ENCODE data around the gene CIAO2B. TPM values are rescaled to one million over a fixed set of nuclear protein-coding genes. Genes with fewer than 3 reads are reported as not detected.

The CIAO2B gene
- total and polyA plus RNA-seq, 2 donors (not counting 3 experiments of a cell fraction or from before 2014, with no cell fraction given): 78.7 to 314 TPM

- H3K9me3 ChIP-seq (replicated peaks; ENCODE audit: control insufficient read depth, insufficient read depth, low read length): no peaks in the 10 kb centered on the region
- H2AFZ ChIP-seq (ENCODE audit: low read depth, low read length): no peak overlapping the region
- ChIA-PET POLR2A (no interaction called here), CTCF (interaction anchor here (1.5 to 5.2 kb wide), 4 partner anchors 8 to 36 kb away, joined by 3 to 25 read pairs (median 14); no protein-coding TSS in a partner anchor)
- no peak overlapping the region for H3K27ac ChIP-seq (ENCODE audit: insufficient read depth, low read depth, low read length)
- FAIRE-seq: no peak
- peaks cover 2% of the 10 kb centered on the region for H3K4me1 ChIP-seq (ENCODE audit: control insufficient read depth, extremely low read depth, insufficient read depth, low read length)
- H3K36me3 ChIP-seq (ENCODE audit: control insufficient read depth in 2 of 2, extremely low read depth in 1 of 2, insufficient read depth in 2 of 2, low read length in 2 of 2): no peaks in the 10 kb centered on the region
- TF ChIP-seq GATA2 (IDR thresholded peaks at IDR 0.05; ENCODE audit: insufficient read depth, insufficient read length, low read depth, low read length): no peak
- TF ChIP-seq MAX (IDR thresholded peaks at IDR 0.05; ENCODE audit: insufficient read depth, insufficient read length): no peak
- TF ChIP-seq EZH2 (IDR thresholded peaks at IDR 0.05; ENCODE audit: borderline replicate concordance, low read depth, low read length, severe bottlenecking): no peak
- no peak for TF ChIP-seq POLR2AphosphoS5 (IDR thresholded peaks at IDR 0.05; ENCODE audit: insufficient read depth, low read depth, low read length)
- no peak for TF ChIP-seq FOS (IDR thresholded peaks at IDR 0.05; ENCODE audit: borderline replicate concordance, insufficient read depth, low read length)
- TF ChIP-seq, protein P1, sequence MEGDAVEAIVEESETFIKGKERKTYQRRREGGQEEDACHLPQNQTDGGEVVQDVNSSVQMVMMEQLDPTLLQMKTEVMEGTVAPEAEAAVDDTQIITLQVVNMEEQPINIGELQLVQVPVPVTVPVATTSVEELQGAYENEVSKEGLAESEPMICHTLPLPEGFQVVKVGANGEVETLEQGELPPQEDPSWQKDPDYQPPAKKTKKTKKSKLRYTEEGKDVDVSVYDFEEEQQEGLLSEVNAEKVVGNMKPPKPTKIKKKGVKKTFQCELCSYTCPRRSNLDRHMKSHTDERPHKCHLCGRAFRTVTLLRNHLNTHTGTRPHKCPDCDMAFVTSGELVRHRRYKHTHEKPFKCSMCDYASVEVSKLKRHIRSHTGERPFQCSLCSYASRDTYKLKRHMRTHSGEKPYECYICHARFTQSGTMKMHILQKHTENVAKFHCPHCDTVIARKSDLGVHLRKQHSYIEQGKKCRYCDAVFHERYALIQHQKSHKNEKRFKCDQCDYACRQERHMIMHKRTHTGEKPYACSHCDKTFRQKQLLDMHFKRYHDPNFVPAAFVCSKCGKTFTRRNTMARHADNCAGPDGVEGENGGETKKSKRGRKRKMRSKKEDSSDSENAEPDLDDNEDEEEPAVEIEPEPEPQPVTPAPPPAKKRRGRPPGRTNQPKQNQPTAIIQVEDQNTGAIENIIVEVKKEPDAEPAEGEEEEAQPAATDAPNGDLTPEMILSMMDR (IDR thresholded peaks at IDR 0.05; ENCODE audit: extremely low read depth in 1 of 2, insufficient read depth in 1 of 2, low read depth in 1 of 2, low read length in 2 of 2): no peak
- no peak for TF ChIP-seq JUN (IDR thresholded peaks at IDR 0.05; ENCODE audit: borderline replicate concordance, insufficient read depth, insufficient read length, low read depth)
- no peak for TF ChIP-seq MYC (IDR thresholded peaks at IDR 0.05; ENCODE audit: low read depth, low read length)
- H3K79me2 ChIP-seq (ENCODE audit: control insufficient read depth, insufficient read depth, low read length): no peaks in the 10 kb centered on the region
- H3K4me2 ChIP-seq (ENCODE audit: insufficient read depth, low read length): no peak overlapping the region
- intact Hi-C loops (cut with micrococcal nuclease) (no loop called here), dilution Hi-C loops (cut with MboI; ENCODE audit: extremely low pct_ligation_motif_present, low sequenced_read_pairs) (no loop called here)
- H4K20me1 ChIP-seq (replicated peaks; ENCODE audit: control insufficient read depth, extremely low read depth, insufficient read depth, low read length): no peaks in the 10 kb centered on the region
- DNase-seq (ENCODE audit: low read depth, low spot score): no peak
- H3K27me3 ChIP-seq (ENCODE audit: control insufficient read depth in 2 of 2, insufficient read depth in 2 of 2, low read length in 2 of 2): peaks cover 29 to 31% of the 10 kb centered on the region in 2 experiments
- H3K9ac ChIP-seq (replicated peaks; ENCODE audit: extremely low read depth, insufficient read depth, low read length): no peak overlapping the region
- H3K4me3 ChIP-seq (replicated peaks in 1 of 3; ENCODE audit: insufficient read depth in 1 of 3, low read depth in 1 of 3, low read length in 3 of 3): no peak overlapping the region
- no TSS peak for BruUV-seq (replicated peaks)
- no peaks in the 10 kb centered on the region for H3K9me1 ChIP-seq (replicated peaks; ENCODE audit: control insufficient read depth, extremely low read depth, insufficient read depth, low read length)
These were observed 14.0 kb downstream of the CIAO2B start for GRCh38 chr16:66920299-66920590.
